Natural killer cell (primary cell): ENCODE data around the gene SHF. TPM values are rescaled to one million over a fixed set of nuclear protein-coding genes. Genes with fewer than 3 reads are reported as not detected.
A peak's percentile ranks its signal among the peaks of the same experiment; 100 is the strongest.

Source experiments
- ATAC-seq, 3 donors: fragments of 150-1000 bp in 2 of 3; fragments of 200-7000 bp in 1 of 3; cut with Tn5 transposase; 1 replicate in 1 of 3; 2 replicates in 2 of 3; pipeline ENCODE4 v1.10.0; 2021; ENCODE audit warnings: mild to moderate bottlenecking in 2 of 3, moderate library complexity in 2 of 3
- DNase-seq, 2 donors: peaks; one replicate each; pipeline versions ENCODE4 v3.0.0 to v3.0.0-alpha.2; 2013 to 2021; ENCODE audit warnings: mixed read lengths in 1 of 2
- H3K27ac ChIP-seq: one replicate; pipeline ENCODE4 v1.5.1; 2013; ENCODE audit warnings: mild to moderate bottlenecking, low read length
- H3K27me3 ChIP-seq: one replicate; pipeline ENCODE4 v1.6.1; 2013; ENCODE audit warnings: low read length; ENCODE audit not compliant: control insufficient read depth, insufficient read depth
- H3K36me3 ChIP-seq: one replicate; pipeline ENCODE4 v1.6.1; 2013; ENCODE audit warnings: low read length; ENCODE audit not compliant: control insufficient read depth, insufficient read depth
- H3K4me1 ChIP-seq: one replicate; pipeline ENCODE4 v1.6.1; 2013; ENCODE audit warnings: low read length; ENCODE audit not compliant: control insufficient read depth, insufficient read depth
- H3K4me3 ChIP-seq: one replicate; pipeline ENCODE4 v1.5.1; 2013; ENCODE audit warnings: low read length
- H3K9me3 ChIP-seq: one replicate; pipeline ENCODE4 v1.6.1; 2013; ENCODE audit warnings: low read length; ENCODE audit not compliant: control insufficient read depth, insufficient read depth
- H3K27ac Mint-ChIP-seq, 2 donors: one replicate each; pipeline ENCODE4 v1.8.0; 2022; ENCODE audit warnings: mild to moderate bottlenecking in 2 of 2, mixed read lengths in 2 of 2, moderate library complexity in 1 of 2
- H3K27me3 Mint-ChIP-seq, 2 donors: one replicate each; pipeline ENCODE4 v1.8.0; 2022; ENCODE audit warnings: low read depth in 2 of 2, mixed read lengths in 2 of 2
- H3K36me3 Mint-ChIP-seq: one replicate; pipeline ENCODE4 v1.8.0; 2022; ENCODE audit warnings: mixed read lengths
- H3K4me1 Mint-ChIP-seq, 2 donors: one replicate each; pipeline ENCODE4 v1.8.0; 2022; ENCODE audit warnings: mixed read lengths in 2 of 2
- H3K4me3 Mint-ChIP-seq: one replicate; pipeline ENCODE4 v1.8.0; 2022; ENCODE audit warnings: mild to moderate bottlenecking, moderate library complexity, mixed read lengths
- H3K9me3 Mint-ChIP-seq, 2 donors: one replicate each; pipeline ENCODE4 v1.8.0; 2022; ENCODE audit warnings: mixed read lengths in 2 of 2
- CTCF ChIP-seq: fragments of 200-600 bp; IDR thresholded peaks from one replicate; pipeline ENCODE4 v1.8.0; 2022; ENCODE audit warnings: antibody characterized with exemption
- WGBS: methylation state at CpG from one replicate; pipeline ENCODE4 v1.1.7; 2013; ENCODE audit warnings: missing lambda C conversion rate; ENCODE audit not compliant: insufficient coverage; 5-methylcytosine and 5-hydroxymethylcytosine counted together
- intact Hi-C: fragments of 100-400 bp; cut with micrococcal nuclease; formaldehyde crosslinking; loops from one replicate; pipeline ENCODE4 v1.14.2; 2022
- total RNA-seq, 4 donors: library from RNA; stranded (reverse); fragments of 120-200 nt in 1 of 4; gene quantifications; one replicate each; pipeline versions ENCODE4 v1.2.3 to v1.2.4, GENCODE V29; 2013 to 2022

The SHF gene
- total RNA-seq, 3 donors from 2014 or later (not counting 1 experiment from before 2014, with no cell fraction given): 0.94 to 2.4 (median 1.7) TPM

GRCh38 chr15:45174069-45174468 lies 13.7 kb downstream of the SHF start:
- 90% methylated on average over 6 of the region's 6 CpGs for WGBS
- intact Hi-C loops: no loop called here
- no peaks in the 10 kb centered on the region for H3K4me1 Mint-ChIP-seq
- ATAC-seq (no peak), DNase-seq (no peak)
- H3K36me3 ChIP-seq: no peaks in the 10 kb centered on the region
- TF ChIP-seq CTCF: no peak
- H3K27ac ChIP-seq: no peak overlapping the region
- no peak overlapping the region for H3K4me3 Mint-ChIP-seq
- H3K9me3 ChIP-seq: no peaks in the 10 kb centered on the region
- H3K9me3 Mint-ChIP-seq: no peaks in the 10 kb centered on the region
- H3K36me3 Mint-ChIP-seq: no peaks in the 10 kb centered on the region
- peaks cover under 1% of the 10 kb centered on the region for H3K4me1 ChIP-seq
- peaks cover 0 to 2% of the 10 kb centered on the region in 2 donors for H3K27me3 Mint-ChIP-seq
- H3K27ac Mint-ChIP-seq: no peak overlapping the region
- no peaks in the 10 kb centered on the region for H3K27me3 ChIP-seq
- H3K4me3 ChIP-seq: no peak overlapping the region

- Mint-ChIP-seq H3K27me3 (peaks cover 0 to 2% of the 10 kb centered on the region in 2 donors), H3K27ac (no peak overlapping the region), H3K36me3 (no peaks in the 10 kb centered on the region), H3K9me3 (no peaks in the 10 kb centered on the region), H3K4me3 (no peak overlapping the region), H3K4me1 (peaks cover 0 to 11% of the 10 kb centered on the region in 2 donors)
- no peak for DNase-seq
- no peak for ATAC-seq
- no peak overlapping the region for H3K27ac ChIP-seq
- H3K36me3 ChIP-seq: no peaks in the 10 kb centered on the region
- intact Hi-C loops: no loop called here
- no peaks in the 10 kb centered on the region for H3K9me3 ChIP-seq
- H3K27me3 ChIP-seq: no peaks in the 10 kb centered on the region
- no peak for TF ChIP-seq CTCF
- no peak overlapping the region for H3K4me3 ChIP-seq
- H3K4me1 ChIP-seq: peaks cover 9% of the 10 kb centered on the region
- WGBS: 95% methylated on average over 12 of the region's 12 CpGs
Measured at GRCh38 chr15:45171912-45172311, 15.9 kb downstream of the SHF start.

GRCh38 chr15:45169608-45170480 lies 17.9 kb downstream of the SHF start:
- no peaks in the 10 kb centered on the region for H3K9me3 Mint-ChIP-seq
- H3K4me1 ChIP-seq: peaks cover 26% of the 10 kb centered on the region
- ATAC-seq: no peak
- no peak overlapping the region for H3K4me3 Mint-ChIP-seq
- no peaks in the 10 kb centered on the region for H3K36me3 Mint-ChIP-seq
- H3K27ac ChIP-seq: no peak overlapping the region
- peaks cover 6 to 26% of the 10 kb centered on the region in 2 donors for H3K4me1 Mint-ChIP-seq
- H3K27me3 Mint-ChIP-seq: no peaks in the 10 kb centered on the region
- H3K4me3 ChIP-seq: no peak overlapping the region
- no peaks in the 10 kb centered on the region for H3K36me3 ChIP-seq
- no peak for TF ChIP-seq CTCF
- 70% methylated on average over 4 of the region's 4 CpGs for WGBS
- intact Hi-C loops: no loop called here
- H3K9me3 ChIP-seq: no peaks in the 10 kb centered on the region
- peak overlapping the region in 1 of 2 donors; percentile 71 for H3K27ac Mint-ChIP-seq
- no peaks in the 10 kb centered on the region for H3K27me3 ChIP-seq
- DNase-seq: no peak
